Erythroblast (primary cell): ENCODE results near the gene SLC45A1.

Experiments used
- GATA1 ChIP-seq: IDR thresholded peaks from 2 replicates; pipeline ENCODE4 v1.6.1; 2011; ENCODE audit warnings: low read depth, mild to moderate bottlenecking, control low read depth, low read length, moderate library complexity
- POLR2A ChIP-seq: IDR thresholded peaks from 2 replicates; pipeline ENCODE4 v1.6.1; 2011; ENCODE audit warnings: mild to moderate bottlenecking, low read length

DNA sequence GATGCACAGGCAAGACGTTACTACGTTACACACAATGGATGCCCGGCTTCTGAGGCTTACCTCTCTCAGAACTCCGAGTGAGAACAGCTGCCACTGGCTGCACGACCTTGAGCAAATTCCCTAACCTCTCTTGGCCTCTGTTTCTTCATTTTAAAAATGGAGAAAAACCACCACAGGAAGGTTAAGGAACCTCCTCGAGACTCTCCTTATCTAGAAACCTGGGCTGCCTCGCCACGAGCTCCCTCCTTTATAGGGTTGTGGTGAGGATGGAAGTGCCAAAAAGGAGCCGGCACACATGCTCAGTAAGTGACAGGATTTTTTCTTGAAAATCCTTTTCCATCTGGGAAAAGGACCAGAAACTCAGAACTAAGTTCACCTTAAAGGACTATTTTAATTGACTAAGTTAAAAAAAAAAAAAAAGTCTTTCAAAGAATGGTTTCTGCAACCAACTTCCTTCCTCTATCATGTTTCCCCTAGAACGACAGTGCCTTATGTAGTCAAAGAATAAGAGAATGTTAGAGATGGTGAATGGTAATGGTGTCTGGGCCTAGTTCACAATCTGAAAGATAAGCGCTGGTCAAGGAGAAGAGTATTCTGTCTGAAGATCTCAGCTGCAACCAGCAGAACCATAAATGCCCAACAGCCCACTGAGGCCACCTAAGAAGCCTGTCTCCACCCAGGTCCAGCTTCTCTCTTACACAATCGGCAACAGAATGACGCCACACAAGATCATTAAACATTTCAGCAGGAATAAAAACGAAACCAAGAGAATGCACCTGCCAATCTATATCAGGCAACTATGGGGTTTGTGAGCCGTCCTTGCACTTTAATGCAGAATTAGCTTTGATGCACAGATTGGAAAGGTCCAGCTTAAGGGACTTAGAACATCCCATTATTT is 64.9 kb downstream of the SLC45A1 start:
- TF ChIP-seq POLR2A (no peak), GATA1 (no peak)
